SJCRH30 (cell line): Measurements from ENCODE around the gene NKIRAS1. TPM values are rescaled to one million over a fixed set of nuclear protein-coding genes. Genes with fewer than 3 reads are reported as not detected.
A peak's percentile ranks its signal among the peaks of the same experiment; 100 is the strongest.
"Not testable (repeated sequence)": the region's sequence is repeated elsewhere in the genome, so short reads cannot be mapped to it uniquely, and the experiment has no call there.

Experiments used
- DNase-seq, 2 experiments: peaks; one replicate each; pipeline ENCODE4 v3.0.0-alpha.2; 2015 to 2020
- H3K27ac ChIP-seq: fragments of 250-450 bp; sonication (Bioruptor Pico); 2 replicates; pipeline ENCODE4 v1.5.1; 2020; ENCODE audit warnings: mild to moderate bottlenecking, moderate library complexity
- H3K27me3 ChIP-seq: fragments of 250-450 bp; sonication (Bioruptor Pico); 2 replicates; pipeline ENCODE4 v1.5.1; 2020; ENCODE audit warnings: mild to moderate bottlenecking, moderate library complexity
- H3K36me3 ChIP-seq: fragments of 250-450 bp; sonication (Bioruptor Pico); 2 replicates; pipeline ENCODE4 v1.5.1; 2020; ENCODE audit warnings: mild to moderate bottlenecking, moderate library complexity
- H3K4me1 ChIP-seq: fragments of 250-450 bp; sonication (Bioruptor Pico); 2 replicates; pipeline ENCODE4 v1.5.1; 2020; ENCODE audit warnings: mild to moderate bottlenecking, moderate library complexity
- H3K4me3 ChIP-seq: fragments of 250-450 bp; sonication (Bioruptor Pico); 2 replicates; pipeline ENCODE4 v1.5.1; 2020; ENCODE audit warnings: mild to moderate bottlenecking, moderate library complexity
- H3K9me3 ChIP-seq: fragments of 250-450 bp; sonication (Bioruptor Pico); replicated peaks from 2 replicates; pipeline ENCODE4 v1.5.1; 2020; ENCODE audit warnings: mild to moderate bottlenecking, moderate library complexity
- total RNA-seq: library from RNA; depleted of rRNA; stranded (reverse); fragments of >200 nt; shearing (Covaris generic); gene quantifications from 2 replicates; pipeline ENCODE4 v1.2.3, GENCODE V29; 2014

Gene NKIRAS1
- total RNA-seq, 1 experiment from 2014 or later, result 29.7 TPM

DNA sequence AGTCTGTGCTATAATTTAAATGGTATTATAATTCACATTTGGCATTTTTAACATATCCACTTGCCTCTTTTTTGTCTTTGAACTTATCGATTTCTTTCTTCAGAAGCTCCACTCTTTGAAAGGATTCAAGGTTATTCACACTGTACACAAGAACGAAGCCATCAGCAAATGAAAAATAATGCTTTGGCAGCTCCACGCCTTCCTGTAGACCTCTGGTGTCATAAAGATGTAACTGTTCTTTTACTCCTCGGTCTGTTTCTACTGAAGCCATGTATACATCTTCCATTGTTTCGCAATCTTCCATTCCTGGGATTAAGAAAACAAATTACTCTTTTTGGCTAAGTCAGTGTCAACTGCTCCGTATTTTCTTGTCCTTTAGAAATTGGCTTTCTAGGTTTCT, 16.0 kb downstream of the NKIRAS1 start:
- no peaks in the 10 kb centered on the region for H3K27me3 ChIP-seq
- no peak for DNase-seq
- no peaks in the 10 kb centered on the region for H3K9me3 ChIP-seq
- H3K4me3 ChIP-seq, result no peak overlapping the region
- no peak overlapping the region for H3K27ac ChIP-seq
- peaks cover 66% of the 10 kb centered on the region for H3K36me3 ChIP-seq
- no peaks in the 10 kb centered on the region for H3K4me1 ChIP-seq

DNA sequence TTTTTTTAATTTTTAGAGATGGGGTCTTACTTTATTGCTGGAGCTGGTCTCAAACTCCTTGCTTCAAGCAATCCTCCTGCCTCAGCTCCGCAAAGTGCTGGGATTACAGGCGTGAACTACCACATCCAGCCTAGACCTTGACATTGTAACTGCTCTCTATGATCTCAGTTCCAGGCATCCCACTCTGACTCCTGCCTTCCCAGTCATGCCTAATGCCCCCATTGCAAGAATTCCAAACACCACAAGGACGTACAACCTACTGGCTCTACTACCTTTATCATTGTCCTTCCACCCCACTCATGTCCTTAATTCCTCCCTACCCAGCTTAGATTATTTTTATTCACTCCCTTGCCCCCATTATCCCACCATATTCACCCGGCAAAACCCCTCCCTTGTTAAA, 21.6 kb downstream of the NKIRAS1 start:
- Histone ChIP-seq H3K36me3 (peaks cover 76% of the 10 kb centered on the region), H3K4me1 (no peaks in the 10 kb centered on the region), H3K27ac (no peak overlapping the region), H3K27me3 (no peaks in the 10 kb centered on the region), H3K4me3 (no peak overlapping the region), H3K9me3 (no peaks in the 10 kb centered on the region)
- no peak for DNase-seq

DNA sequence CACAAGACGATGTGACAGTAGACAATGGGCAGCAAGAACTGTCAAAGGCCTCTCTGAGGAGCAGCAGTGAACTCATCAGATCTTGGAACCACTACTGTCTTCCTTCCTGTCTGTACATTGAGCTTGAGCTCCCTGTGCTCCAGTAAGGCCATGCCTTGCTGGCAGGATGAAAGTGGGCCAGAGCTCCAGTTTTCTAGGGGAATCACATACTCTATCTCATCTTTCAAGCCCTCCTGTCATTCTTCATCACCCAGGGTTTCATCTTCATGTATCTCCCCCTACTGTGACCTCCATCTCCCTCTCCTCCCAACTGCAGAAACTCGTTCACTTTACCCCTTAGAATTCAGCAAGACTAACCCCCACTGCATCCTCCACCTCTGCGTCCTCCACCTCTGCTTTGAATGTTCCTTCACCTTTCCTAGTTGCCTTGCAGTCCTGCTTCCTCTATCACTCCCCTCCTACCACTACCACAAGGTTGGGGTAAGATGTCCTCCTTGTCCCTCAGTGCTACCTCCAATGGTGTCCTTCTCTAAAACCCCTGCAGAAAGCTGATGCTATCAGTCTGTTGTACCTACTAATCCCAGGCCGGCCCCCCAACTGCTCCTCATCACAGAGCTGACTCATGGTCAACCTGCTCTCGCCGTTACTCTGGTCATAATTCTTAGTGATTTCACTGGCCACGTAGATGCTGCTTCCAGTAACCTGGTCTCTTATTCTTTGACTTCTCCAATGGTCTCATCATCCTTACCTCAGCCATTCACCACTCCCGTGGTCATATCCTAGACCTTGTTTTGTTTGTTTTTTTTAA, 22.3 kb downstream of the NKIRAS1 start:
- H3K9me3 ChIP-seq, result no peaks in the 10 kb centered on the region
- no peak for DNase-seq
- H3K4me3 ChIP-seq, result no peak overlapping the region
- H3K4me1 ChIP-seq, result no peaks in the 10 kb centered on the region
- H3K36me3 ChIP-seq, result peaks cover 72% of the 10 kb centered on the region
- no peaks in the 10 kb centered on the region for H3K27me3 ChIP-seq
- no peak overlapping the region for H3K27ac ChIP-seq

- Histone ChIP-seq H3K36me3 (peaks cover 57% of the 10 kb centered on the region), H3K4me3 (no peak overlapping the region), H3K27me3 (no peaks in the 10 kb centered on the region), H3K4me1 (no peaks in the 10 kb centered on the region), H3K9me3 (no peaks in the 10 kb centered on the region), H3K27ac (no peak overlapping the region)
- no peak for DNase-seq
Observed at GRCh38 chr3:23889950-23890349, 26.8 kb downstream of the NKIRAS1 start.

DNA sequence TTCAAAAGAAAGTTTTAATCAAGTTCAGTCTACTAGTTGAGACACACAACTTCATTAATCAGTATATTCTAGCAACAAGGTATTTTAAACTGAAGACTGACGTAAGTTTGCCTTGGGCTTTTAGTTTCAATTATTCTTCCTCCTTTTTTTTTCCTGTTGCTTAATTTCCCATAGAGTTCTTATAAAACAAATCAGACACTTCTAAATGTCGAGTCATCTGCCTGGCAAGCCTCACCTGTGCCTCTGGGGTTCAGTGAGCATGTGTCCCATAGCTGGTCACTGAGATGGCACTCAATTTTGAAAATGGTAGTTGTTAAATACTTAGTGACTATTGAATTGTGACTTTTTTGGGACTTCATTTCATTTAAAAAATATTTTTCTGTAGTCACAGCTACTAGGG, 27.4 kb downstream of the NKIRAS1 start:
- Histone ChIP-seq H3K4me3 (no peak overlapping the region), H3K4me1 (no peaks in the 10 kb centered on the region), H3K9me3 (no peaks in the 10 kb centered on the region), H3K36me3 (peaks cover 53% of the 10 kb centered on the region), H3K27me3 (no peaks in the 10 kb centered on the region), H3K27ac (no peak overlapping the region)
- DNase-seq, result no peak

GRCh38 chr3:23888617-23889228, 28.1 kb downstream of the NKIRAS1 start:
- Histone ChIP-seq H3K4me1 (no peaks in the 10 kb centered on the region), H3K36me3 (peaks cover 54% of the 10 kb centered on the region), H3K4me3 (no peak overlapping the region), H3K9me3 (no peaks in the 10 kb centered on the region), H3K27me3 (no peaks in the 10 kb centered on the region), H3K27ac (no peak overlapping the region)
- DNase-seq, result peak in 1 of 2 experiments; percentile 62

GRCh38 chr3:23886311-23886710, 30.5 kb downstream of the NKIRAS1 start:
- H3K36me3 ChIP-seq, result peaks cover 40% of the 10 kb centered on the region
- DNase-seq, result no peak
- no peak overlapping the region for H3K27ac ChIP-seq
- H3K27me3 ChIP-seq, result no peaks in the 10 kb centered on the region
- no peaks in the 10 kb centered on the region for H3K4me1 ChIP-seq
- no peaks in the 10 kb centered on the region for H3K9me3 ChIP-seq
- no peak overlapping the region for H3K4me3 ChIP-seq

GRCh38 chr3:23885210-23885609, 31.6 kb downstream of the NKIRAS1 start:
- no peaks in the 10 kb centered on the region for H3K27me3 ChIP-seq
- DNase-seq, result no peak
- no peaks in the 10 kb centered on the region for H3K4me1 ChIP-seq
- H3K36me3 ChIP-seq, result peaks cover 32% of the 10 kb centered on the region
- no peak overlapping the region for H3K27ac ChIP-seq
- H3K9me3 ChIP-seq, result no peaks in the 10 kb centered on the region
- H3K4me3 ChIP-seq, result no peak overlapping the region

DNA sequence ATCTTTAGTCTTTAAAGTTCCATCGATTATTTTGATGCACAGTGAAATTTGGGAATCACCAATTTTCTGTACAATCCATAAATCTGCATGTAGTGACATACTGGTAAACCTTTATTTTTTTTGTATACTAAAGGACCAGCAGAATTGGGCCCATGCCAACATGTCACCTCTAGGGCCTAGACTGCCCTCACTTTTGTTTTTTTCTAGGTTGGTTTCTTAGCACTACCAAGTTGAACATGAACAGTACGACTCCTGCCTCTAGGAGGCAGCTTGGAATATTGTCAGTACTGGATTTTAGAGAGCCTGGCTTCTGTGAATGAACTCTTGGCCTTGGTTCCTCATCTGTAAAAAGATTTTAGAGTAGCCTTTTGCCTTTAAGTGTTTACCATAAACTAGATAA, 32.3 kb downstream of the NKIRAS1 start:
- Histone ChIP-seq H3K9me3 (no peaks in the 10 kb centered on the region), H3K27me3 (no peaks in the 10 kb centered on the region), H3K27ac (no peak overlapping the region), H3K4me1 (no peaks in the 10 kb centered on the region), H3K4me3 (no peak overlapping the region), H3K36me3 (peaks cover 29% of the 10 kb centered on the region)
- DNase-seq, result no peak

DNA sequence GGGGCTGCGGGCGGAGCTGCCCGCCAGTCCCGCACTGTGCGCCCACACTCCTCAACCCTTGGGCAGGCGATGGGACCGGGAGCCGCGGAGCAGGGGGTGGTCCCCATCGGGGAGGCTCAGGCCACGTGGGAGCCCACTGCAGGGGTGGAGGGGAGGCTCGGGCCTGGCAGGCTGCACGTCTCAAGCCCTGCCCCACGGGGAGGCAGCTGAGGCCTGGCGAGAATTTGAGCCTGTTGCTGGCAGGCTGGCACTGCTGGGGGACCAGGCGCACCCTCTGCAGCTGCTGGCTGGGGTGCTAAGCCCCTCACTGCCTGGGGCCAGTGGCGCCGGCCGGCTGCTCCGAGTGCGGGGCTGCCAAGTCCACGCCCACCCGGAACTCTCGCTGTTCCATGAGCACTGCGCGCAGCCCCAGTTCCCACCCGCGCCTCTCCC, 34.3 kb downstream of the NKIRAS1 start:
- no peak for DNase-seq
- Histone ChIP-seq H3K9me3 (no peaks in the 10 kb centered on the region), H3K4me1 (no peaks in the 10 kb centered on the region), H3K27me3 (no peaks in the 10 kb centered on the region), H3K36me3 (peaks cover 13% of the 10 kb centered on the region), H3K4me3 (no peak overlapping the region), H3K27ac (no peak overlapping the region)

GRCh38 chr3:23881993-23882392, 34.8 kb downstream of the NKIRAS1 start:
- peaks cover 10% of the 10 kb centered on the region for H3K36me3 ChIP-seq
- H3K27me3 ChIP-seq, DNase-seq, H3K4me1 ChIP-seq, H3K27ac ChIP-seq, H3K4me3 ChIP-seq, H3K9me3 ChIP-seq: not testable (repeated sequence)

DNA sequence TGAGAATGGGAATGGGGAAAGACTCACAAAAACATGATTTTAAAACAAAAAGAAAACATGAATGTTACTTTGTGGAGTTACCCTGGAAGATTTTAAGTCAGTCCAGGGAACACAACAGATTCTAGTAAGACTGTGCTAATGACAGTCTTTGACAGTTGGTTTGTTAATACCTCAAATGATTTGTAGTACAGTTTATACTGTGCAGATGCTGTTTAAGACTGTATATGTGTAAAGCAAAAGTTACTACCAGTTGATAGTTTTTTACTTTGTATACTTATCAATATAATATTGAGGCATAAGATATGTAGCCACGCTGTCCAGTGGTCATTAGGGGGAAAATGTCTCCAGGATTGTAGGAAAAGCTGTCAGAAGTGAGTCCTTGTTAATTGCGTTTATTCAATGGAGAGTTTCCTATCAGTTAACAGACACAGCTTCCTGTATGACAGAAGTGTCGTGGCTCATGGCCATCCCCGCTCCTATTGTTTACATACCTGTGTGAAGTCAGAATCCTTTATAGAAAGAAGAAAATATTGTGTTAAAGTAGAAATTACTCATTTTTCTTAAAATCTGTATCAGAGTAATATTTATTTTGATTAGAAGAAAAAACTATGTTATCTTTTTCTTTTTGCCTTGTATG, 36.0 kb downstream of the NKIRAS1 start:
- DNase-seq, result no peak
- Histone ChIP-seq H3K27me3 (no peaks in the 10 kb centered on the region), H3K36me3 (peaks cover 10% of the 10 kb centered on the region), H3K4me1 (no peaks in the 10 kb centered on the region), H3K27ac (no peak overlapping the region), H3K4me3 (no peak overlapping the region), H3K9me3 (no peaks in the 10 kb centered on the region)

- H3K27me3 ChIP-seq, result no peaks in the 10 kb centered on the region
- H3K36me3 ChIP-seq, result peaks cover 10% of the 10 kb centered on the region
- no peak overlapping the region for H3K27ac ChIP-seq
- H3K4me3 ChIP-seq, result no peak overlapping the region
- H3K9me3 ChIP-seq, result no peaks in the 10 kb centered on the region
- no peak for DNase-seq
- no peaks in the 10 kb centered on the region for H3K4me1 ChIP-seq
Observed at GRCh38 chr3:23879485-23879884, 37.3 kb downstream of the NKIRAS1 start.

- Histone ChIP-seq H3K27me3 (no peaks in the 10 kb centered on the region), H3K4me3 (no peak overlapping the region), H3K9me3 (no peaks in the 10 kb centered on the region), H3K36me3 (peaks cover 3% of the 10 kb centered on the region), H3K27ac (no peak overlapping the region), H3K4me1 (no peaks in the 10 kb centered on the region)
- no peak for DNase-seq
Observed at GRCh38 chr3:23877329-23877980, 39.3 kb downstream of the NKIRAS1 start.

DNA sequence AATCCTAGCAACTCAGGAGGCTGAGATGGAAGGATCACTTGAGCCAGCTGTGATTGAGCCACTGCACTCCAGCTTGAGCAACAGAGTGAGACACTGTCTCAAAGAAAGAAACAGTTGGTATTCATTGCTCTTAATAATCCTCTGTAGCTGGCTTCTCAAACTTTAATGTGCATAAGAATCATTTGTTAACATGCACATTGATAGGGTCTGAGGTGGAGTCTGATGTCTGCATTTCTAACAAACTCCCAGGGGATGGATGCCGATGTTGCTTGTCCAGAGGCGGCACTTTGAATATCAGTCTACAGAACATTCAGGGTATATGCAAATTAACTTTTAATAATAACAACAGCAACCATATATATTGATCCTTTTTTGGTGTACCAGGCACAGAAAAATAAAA, 39.9 kb downstream of the NKIRAS1 start:
- no peak overlapping the region for H3K27ac ChIP-seq
- H3K4me1 ChIP-seq, result no peaks in the 10 kb centered on the region
- no peak for DNase-seq
- H3K4me3 ChIP-seq, result no peak overlapping the region
- H3K36me3 ChIP-seq, result no peaks in the 10 kb centered on the region; the same call in none of the 2 replicates
- H3K9me3 ChIP-seq, result no peaks in the 10 kb centered on the region
- H3K27me3 ChIP-seq, result no peaks in the 10 kb centered on the region
